CD8-positive, alpha-beta memory T cell (primary cell): Measurements from ENCODE around the gene ZNF573. TPM values are rescaled to one million over a fixed set of nuclear protein-coding genes. Genes with fewer than 3 reads are reported as not detected.
"Not testable (repeated sequence)": the region's sequence is repeated elsewhere in the genome, so short reads cannot be mapped to it uniquely, and the experiment has no call there.

Source experiments
- CTCF ChIA-PET: fragments of 350-600 bp; sonication (Branson Sonifier 250); formaldehyde crosslinking; loops from one replicate; lab custom pipeline; 2021; ENCODE audit warnings: antibody characterized with exemption; lab: Charles Lee
- POLR2A ChIA-PET: fragments of 350-600 bp; sonication (Branson Sonifier 250); formaldehyde crosslinking; loops from one replicate; lab custom pipeline; 2021; ENCODE audit warnings: antibody characterized with exemption; lab: Charles Lee
- DNase-seq, 5 donors: peaks; one replicate each; pipeline versions ENCODE4 v3.0.0 to v3.0.0-alpha.2; 2020 to 2022; ENCODE audit warnings: mixed read lengths in 1 of 5
- H3K27ac ChIP-seq: one replicate; pipeline ENCODE4 v1.7.0; 2013; ENCODE audit warnings: low read depth, mild to moderate bottlenecking, low read length, moderate library complexity
- H3K27me3 ChIP-seq: 2 replicates; pipeline ENCODE4 v1.7.0; 2013; ENCODE audit warnings: low read length, mild to moderate bottlenecking; ENCODE audit not compliant: insufficient read depth, poor library complexity, severe bottlenecking
- H3K36me3 ChIP-seq: 2 replicates; pipeline ENCODE4 v1.7.0; 2013; ENCODE audit warnings: mild to moderate bottlenecking, low read length, moderate library complexity; ENCODE audit not compliant: insufficient read depth
- H3K4me1 ChIP-seq: 2 replicates; pipeline ENCODE4 v1.7.0; 2013; ENCODE audit warnings: mild to moderate bottlenecking, low read length, moderate library complexity; ENCODE audit not compliant: insufficient read depth
- H3K4me3 ChIP-seq: 2 replicates; pipeline ENCODE4 v1.7.0; 2013; ENCODE audit warnings: mild to moderate bottlenecking, low read length
- H3K9me3 ChIP-seq: 2 replicates; pipeline ENCODE4 v1.7.0; 2013; ENCODE audit warnings: mild to moderate bottlenecking, low read length
- H3K27ac Mint-ChIP-seq, 8 donors: one replicate each; pipeline ENCODE4 v1.8.0; 2020 to 2021; ENCODE audit warnings: mixed read lengths in 8 of 8, mild to moderate bottlenecking in 6 of 8, inconsistent platforms in 3 of 8, moderate library complexity in 3 of 8
- H3K27me3 Mint-ChIP-seq, 2 donors: one replicate each; pipeline ENCODE4 v1.8.0; 2020 to 2021; ENCODE audit warnings: mixed read lengths in 2 of 2, mild to moderate bottlenecking in 1 of 2, moderate library complexity in 1 of 2
- H3K36me3 Mint-ChIP-seq, 3 donors: one replicate each; pipeline ENCODE4 v1.8.0; 2020 to 2021; ENCODE audit warnings: mixed read lengths in 3 of 3, inconsistent platforms in 1 of 3, mild to moderate bottlenecking in 1 of 3
- H3K4me1 Mint-ChIP-seq, 3 donors: one replicate each; pipeline ENCODE4 v1.8.0; 2020 to 2021; ENCODE audit warnings: mixed read lengths in 3 of 3, inconsistent platforms in 1 of 3, mild to moderate bottlenecking in 1 of 3
- H3K4me3 Mint-ChIP-seq, 7 donors: one replicate each; pipeline ENCODE4 v1.8.0; 2020 to 2021; ENCODE audit warnings: mixed read lengths in 7 of 7, mild to moderate bottlenecking in 6 of 7, moderate library complexity in 4 of 7, inconsistent platforms in 2 of 7
- H3K9me3 Mint-ChIP-seq, 5 donors: one replicate each; pipeline ENCODE4 v1.8.0; 2020 to 2022; ENCODE audit warnings: mixed read lengths in 5 of 5, mild to moderate bottlenecking in 3 of 5, moderate library complexity in 2 of 5, inconsistent platforms in 1 of 5
- polyA plus RNA-seq: library from polyadenylated mRNA; unstranded; fragments of 300-500 nt; fragmentation: Illumina TruSeq; gene quantifications from one replicate; pipeline ENCODE4 v1.2.3, GENCODE V29; 2021
- total RNA-seq, 2 experiments: library from RNA; stranded (reverse); gene quantifications; one replicate each; pipeline ENCODE4 v1.2.3, GENCODE V29; 2021

The ZNF573 gene
- total and polyA plus RNA-seq, 3 experiments from 2014 or later: 9.1 to 16.5 (median 14.2) TPM

GRCh38 chr19:37778613-37779126 lies 716 bp downstream of the ZNF573 start:
- Mint-ChIP-seq H3K9me3 (peaks cover 0 to 8% (median 2%) of the 10 kb centered on the region in 5 donors), H3K36me3 (peaks cover 8 to 31% (median 22%) of the 10 kb centered on the region in 3 donors), H3K4me1 (peaks cover 43 to 51% (median 49%) of the 10 kb centered on the region in 3 donors), H3K27ac (peak overlapping the region; percentile 94 to 99 (median 98)), H3K27me3 (peaks cover 0 to 1% of the 10 kb centered on the region in 2 donors), H3K4me3 (peak overlapping the region; percentile 91 to 99 (median 97))
- no peak for DNase-seq
- peak overlapping the region; percentile 90 for H3K4me3 ChIP-seq
- peak overlapping the region; percentile 77 for H3K27ac ChIP-seq
- peaks cover 13% of the 10 kb centered on the region for H3K4me1 ChIP-seq
- no peaks in the 10 kb centered on the region for H3K36me3 ChIP-seq
- POLR2A ChIA-PET: interaction anchor here (0.8 to 1.5 kb wide), 3 partner anchors 182 to 408 kb away, joined by 3 to 10 read pairs (median 4); partner anchors contain the start of genes ZNF527, ZNF540 and ZNF571
- no peaks in the 10 kb centered on the region for H3K9me3 ChIP-seq
- no peaks in the 10 kb centered on the region for H3K27me3 ChIP-seq
- CTCF ChIA-PET: no interaction called here

DNA sequence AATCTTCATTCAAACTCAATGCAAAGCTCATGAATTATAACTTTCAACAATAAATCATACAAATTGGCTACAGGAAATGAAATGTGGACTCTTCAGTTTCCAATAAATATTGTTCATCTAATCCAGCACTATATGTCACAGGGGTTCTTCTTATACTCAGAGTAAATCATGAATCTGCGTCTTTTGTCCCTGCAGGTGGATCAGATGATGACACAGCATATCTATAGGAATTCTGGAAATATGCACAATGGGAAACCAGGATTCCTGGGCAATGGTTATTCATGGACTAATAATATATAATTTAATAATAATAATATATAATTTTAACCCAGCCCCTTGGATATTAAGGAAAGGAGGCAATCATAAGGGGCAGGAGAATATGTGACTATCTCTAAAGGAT lies 8.4 kb downstream of the ZNF573 start:
- Mint-ChIP-seq H3K4me1 (peaks cover 12 to 18% (median 15%) of the 10 kb centered on the region in 3 donors), H3K36me3 (peaks cover 45 to 62% (median 60%) of the 10 kb centered on the region in 3 donors), H3K4me3 (no peak overlapping the region), H3K27me3 (no peaks in the 10 kb centered on the region), H3K9me3 (peaks cover 0 to 10% (median 0%) of the 10 kb centered on the region in 5 donors), H3K27ac (no peak overlapping the region)
- ChIA-PET POLR2A (no interaction called here), CTCF (no interaction called here)
- Histone ChIP-seq H3K27me3 (no peaks in the 10 kb centered on the region), H3K4me1 (no peaks in the 10 kb centered on the region), H3K27ac (no peak overlapping the region), H3K9me3 (no peaks in the 10 kb centered on the region), H3K36me3 (peaks cover 16% of the 10 kb centered on the region), H3K4me3 (no peak overlapping the region)
- no peak for DNase-seq

GRCh38 chr19:37763488-37763887 lies 15.9 kb downstream of the ZNF573 start:
- H3K9me3 Mint-ChIP-seq: peaks cover 0 to 8% (median 0%) of the 10 kb centered on the region in 5 donors
- ChIA-PET CTCF (no interaction called here), POLR2A (no interaction called here)
- peaks cover 18% of the 10 kb centered on the region for H3K36me3 ChIP-seq
- no peaks in the 10 kb centered on the region for H3K4me1 ChIP-seq
- H3K4me3 ChIP-seq: no peak overlapping the region
- H3K27ac Mint-ChIP-seq: no peak overlapping the region
- H3K9me3 ChIP-seq: no peaks in the 10 kb centered on the region
- H3K27me3 Mint-ChIP-seq: no peaks in the 10 kb centered on the region
- no peaks in the 10 kb centered on the region for H3K27me3 ChIP-seq
- no peak for DNase-seq
- no peaks in the 10 kb centered on the region for H3K4me1 Mint-ChIP-seq
- H3K4me3 Mint-ChIP-seq: no peak overlapping the region
- peaks cover 38 to 63% (median 53%) of the 10 kb centered on the region in 3 donors for H3K36me3 Mint-ChIP-seq
- H3K27ac ChIP-seq: no peak overlapping the region

- H3K4me3 Mint-ChIP-seq, H3K27ac ChIP-seq, H3K27ac Mint-ChIP-seq, H3K4me1 ChIP-seq, H3K4me1 Mint-ChIP-seq, DNase-seq, H3K4me3 ChIP-seq, H3K27me3 ChIP-seq, CTCF ChIA-PET, H3K27me3 Mint-ChIP-seq, H3K9me3 ChIP-seq, POLR2A ChIA-PET: not testable (repeated sequence)
- Mint-ChIP-seq H3K9me3 (peaks cover 0 to 25% (median 3%) of the 10 kb centered on the region in 5 donors), H3K36me3 (peaks cover 34 to 61% (median 57%) of the 10 kb centered on the region in 3 donors)
- H3K36me3 ChIP-seq: peaks cover 12% of the 10 kb centered on the region
These were observed 21.7 kb downstream of the ZNF573 start for GRCh38 chr19:37757683-37758082.

DNA sequence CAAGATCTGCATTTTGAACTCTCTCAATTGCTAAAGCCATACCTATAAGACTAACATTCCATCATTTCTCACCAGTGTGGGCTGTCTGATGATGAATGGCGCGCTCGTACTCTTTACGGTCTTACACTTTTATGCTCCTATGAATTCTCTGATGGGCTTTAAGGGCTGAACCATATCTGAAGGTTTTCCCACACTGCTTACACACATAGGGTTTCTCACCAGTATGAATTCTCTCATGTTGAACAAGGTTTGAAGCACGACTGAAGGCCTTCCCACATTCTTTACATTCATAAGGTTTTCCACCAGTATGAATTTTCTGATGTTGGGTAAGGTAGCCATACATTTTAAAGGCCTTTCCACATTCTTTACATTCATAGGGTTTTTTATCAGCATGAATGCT lies 41.0 kb downstream of the ZNF573 start:
- Mint-ChIP-seq H3K4me3 (no peak overlapping the region), H3K9me3 (peaks cover 57 to 95% (median 82%) of the 10 kb centered on the region in 5 donors), H3K27ac (no peak overlapping the region), H3K4me1 (no peaks in the 10 kb centered on the region), H3K36me3 (peaks cover 41 to 87% (median 81%) of the 10 kb centered on the region in 3 donors), H3K27me3 (no peaks in the 10 kb centered on the region)
- no peak overlapping the region for H3K4me3 ChIP-seq
- peaks cover 44% of the 10 kb centered on the region for H3K9me3 ChIP-seq
- H3K36me3 ChIP-seq: peaks cover 23% of the 10 kb centered on the region
- H3K27me3 ChIP-seq: no peaks in the 10 kb centered on the region
- POLR2A ChIA-PET: no interaction called here
- no peaks in the 10 kb centered on the region for H3K4me1 ChIP-seq
- CTCF ChIA-PET: no interaction called here
- no peak overlapping the region for H3K27ac ChIP-seq
- DNase-seq: no peak

- Histone ChIP-seq H3K27me3 (no peaks in the 10 kb centered on the region), H3K9me3 (no peaks in the 10 kb centered on the region), H3K27ac (no peak overlapping the region), H3K4me3 (no peak overlapping the region), H3K4me1 (no peaks in the 10 kb centered on the region), H3K36me3 (no peaks in the 10 kb centered on the region)
- Mint-ChIP-seq H3K9me3 (peaks cover 0 to 28% (median 8%) of the 10 kb centered on the region in 5 donors), H3K27ac (no peak overlapping the region), H3K36me3 (peaks cover 1 to 19% (median 2%) of the 10 kb centered on the region in 3 donors), H3K4me1 (no peaks in the 10 kb centered on the region), H3K4me3 (no peak overlapping the region), H3K27me3 (no peaks in the 10 kb centered on the region)
- CTCF ChIA-PET: no interaction called here
- DNase-seq: no peak
- POLR2A ChIA-PET: no interaction called here
These were observed 54.2 kb downstream of the ZNF573 start for GRCh38 chr19:37725181-37725580.

DNA sequence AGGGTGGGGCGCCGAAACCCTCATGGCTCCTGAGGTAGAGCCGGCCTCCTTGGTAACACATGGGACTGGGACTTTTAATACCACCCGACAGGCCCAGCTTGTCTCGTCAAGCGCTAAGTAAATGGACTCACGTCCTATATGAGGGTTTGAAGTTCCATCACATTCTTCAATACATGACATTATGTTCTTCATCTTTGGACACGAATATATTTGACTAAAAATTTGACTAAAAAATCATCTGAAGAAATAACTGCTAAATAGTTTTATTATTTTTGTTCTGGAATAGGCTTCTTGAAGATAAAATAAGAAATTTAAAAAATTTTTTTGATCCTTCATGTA lies 59.5 kb downstream of the ZNF573 start:
- Histone ChIP-seq H3K4me1 (peaks cover 16% of the 10 kb centered on the region), H3K4me3 (peak overlapping the region; percentile 87), H3K9me3 (no peaks in the 10 kb centered on the region), H3K27me3 (no peaks in the 10 kb centered on the region), H3K27ac (peak overlapping the region; percentile 70), H3K36me3 (no peaks in the 10 kb centered on the region)
- H3K27me3 Mint-ChIP-seq: no peaks in the 10 kb centered on the region
- peaks cover 5 to 18% (median 11%) of the 10 kb centered on the region in 3 donors for H3K36me3 Mint-ChIP-seq
- DNase-seq: no peak
- peaks cover 17 to 28% (median 24%) of the 10 kb centered on the region in 3 donors for H3K4me1 Mint-ChIP-seq
- ChIA-PET CTCF (interaction anchor here (1.5 kb wide), 1 partner anchor 28 kb away, joined by 5 read pairs; no protein-coding TSS in a partner anchor), POLR2A (no interaction called here)
- H3K4me3 Mint-ChIP-seq: peak overlapping the region; percentile 86 to 98 (median 91)
- H3K27ac Mint-ChIP-seq: peak overlapping the region; percentile 62 to 98 (median 90)
- H3K9me3 Mint-ChIP-seq: peaks cover 0 to 32% (median 0%) of the 10 kb centered on the region in 5 donors

DNA sequence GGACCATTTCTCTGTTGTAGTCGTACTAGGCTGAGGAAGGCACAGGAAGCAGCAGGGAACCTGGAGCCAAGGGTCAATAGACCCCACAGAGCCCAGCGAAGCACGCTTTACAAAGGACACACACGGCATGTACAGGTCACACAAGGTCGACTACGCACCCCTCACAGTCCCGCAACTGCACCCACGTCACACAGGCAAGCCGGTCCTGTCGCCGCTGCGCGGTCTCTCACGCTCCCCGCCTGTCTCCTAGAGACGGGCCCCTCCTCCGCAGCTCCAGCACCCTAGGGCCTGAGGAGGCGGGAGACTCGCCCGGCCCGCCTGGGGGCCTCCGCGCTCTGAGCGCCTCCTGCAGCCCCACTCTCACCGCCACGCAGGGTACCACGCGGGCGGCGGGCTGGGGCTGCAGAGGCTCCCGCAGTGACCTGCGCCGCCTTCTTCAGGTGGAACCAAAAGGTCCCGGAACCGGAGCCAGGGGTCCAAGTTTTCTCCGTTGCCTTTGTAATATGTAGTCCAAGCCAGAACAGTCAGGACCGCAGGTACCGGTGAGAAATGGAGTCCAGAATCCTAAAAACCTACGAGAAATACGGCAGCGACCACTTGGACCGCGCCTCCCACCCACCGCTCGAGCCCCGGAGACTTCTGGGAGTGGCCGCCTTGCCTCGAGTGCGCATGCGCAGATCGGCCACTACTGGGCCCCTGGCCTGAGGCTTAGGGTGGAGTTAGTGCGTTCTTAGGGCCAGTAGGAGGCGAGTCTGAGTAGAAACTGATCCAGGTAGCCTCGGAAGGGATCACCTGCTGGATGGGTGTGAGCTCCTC lies 60.1 kb downstream of the ZNF573 start, which contains the start of gene ZNF607:
ZNF607 (minus strand) TSS at position 651 of the 816 bp plus-strand sequence. CDS start 8,143 bp downstream, outside the sequence.
- Histone ChIP-seq H3K36me3 (no peaks in the 10 kb centered on the region), H3K9me3 (no peaks in the 10 kb centered on the region), H3K4me3 (peak within 1 kb of the TSS; percentile 87), H3K4me1 (peaks cover 16% of the 10 kb centered on the region), H3K27me3 (no peaks in the 10 kb centered on the region), H3K27ac (peak within 1 kb of the TSS; percentile 70)
- Mint-ChIP-seq H3K4me1 (peaks cover 17 to 28% (median 24%) of the 10 kb centered on the region in 3 donors), H3K4me3 (peak within 1 kb of the TSS; percentile 86 to 98 (median 91)), H3K27ac (peak within 1 kb of the TSS; percentile 62 to 98 (median 94)), H3K9me3 (peaks cover 0 to 29% (median 0%) of the 10 kb centered on the region in 5 donors), H3K27me3 (no peaks in the 10 kb centered on the region), H3K36me3 (peaks cover 5 to 23% (median 11%) of the 10 kb centered on the region in 3 donors)
- ChIA-PET POLR2A (interaction anchor here (0.6 kb wide), 1 partner anchor 131 kb away, joined by 4 read pairs; no protein-coding TSS in a partner anchor), CTCF (interaction anchor here (1.5 kb wide), 1 partner anchor 27 kb away, joined by 5 read pairs; no protein-coding TSS in a partner anchor)
- peak; percentile 66 to 88 (median 75) for DNase-seq
